Fibroblast of pulmonary artery (primary cell): ENCODE measurements around the gene KCNQ1.

Source experiments
- DNase-seq: peaks from one replicate; pipeline ENCODE4 v3.0.0-alpha.2; 2010; ENCODE audit warnings: low read depth
- H3K4me3 ChIP-seq: replicated peaks from 2 replicates; pipeline ENCODE4 v1.5.1; 2011; ENCODE audit warnings: low read depth, mild to moderate bottlenecking, control low read depth, low read length, moderate library complexity
- TF ChIP-seq, protein P1 (sequence below): IDR thresholded peaks from 2 replicates; pipeline ENCODE4 v1.5.1; 2011; ENCODE audit warnings: mild to moderate bottlenecking, control low read depth, low read length, inconsistent platforms; ENCODE audit errors: missing control alignments

The KCNQ1 gene

DNA sequence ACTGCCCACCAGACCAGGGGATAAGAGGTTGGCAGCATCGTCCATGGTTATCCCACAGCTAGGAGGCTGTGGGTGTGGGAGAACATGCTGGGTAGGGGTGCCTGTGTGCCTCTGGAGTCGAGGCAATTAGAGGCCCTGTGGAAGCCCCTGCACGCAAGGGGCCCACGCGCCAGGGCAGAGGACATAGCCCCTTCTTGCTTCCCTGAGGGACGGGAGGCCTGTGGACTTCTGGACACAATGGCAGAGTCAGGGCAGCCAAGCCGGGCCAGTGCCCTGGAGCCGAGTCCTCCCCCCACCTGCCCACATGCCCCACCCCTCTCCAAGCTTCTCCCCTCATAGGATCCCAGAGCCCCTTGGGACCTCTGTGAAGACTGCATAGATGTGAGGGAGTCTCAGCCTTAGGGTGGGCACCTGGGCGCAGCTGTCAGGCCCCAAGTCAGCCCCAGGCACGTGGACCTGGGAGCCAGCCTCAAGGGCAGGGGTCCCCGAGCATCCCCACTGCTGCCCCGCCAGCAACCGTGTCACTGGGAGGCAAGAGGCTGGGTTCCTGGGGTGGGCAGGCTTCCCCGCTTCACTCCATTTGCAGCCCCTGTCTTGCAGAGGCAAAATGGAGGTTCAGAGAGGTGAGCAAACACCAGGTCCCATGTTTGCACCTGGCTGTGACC is 388.4 kb downstream of the KCNQ1 start:
- TF ChIP-seq, protein P1, sequence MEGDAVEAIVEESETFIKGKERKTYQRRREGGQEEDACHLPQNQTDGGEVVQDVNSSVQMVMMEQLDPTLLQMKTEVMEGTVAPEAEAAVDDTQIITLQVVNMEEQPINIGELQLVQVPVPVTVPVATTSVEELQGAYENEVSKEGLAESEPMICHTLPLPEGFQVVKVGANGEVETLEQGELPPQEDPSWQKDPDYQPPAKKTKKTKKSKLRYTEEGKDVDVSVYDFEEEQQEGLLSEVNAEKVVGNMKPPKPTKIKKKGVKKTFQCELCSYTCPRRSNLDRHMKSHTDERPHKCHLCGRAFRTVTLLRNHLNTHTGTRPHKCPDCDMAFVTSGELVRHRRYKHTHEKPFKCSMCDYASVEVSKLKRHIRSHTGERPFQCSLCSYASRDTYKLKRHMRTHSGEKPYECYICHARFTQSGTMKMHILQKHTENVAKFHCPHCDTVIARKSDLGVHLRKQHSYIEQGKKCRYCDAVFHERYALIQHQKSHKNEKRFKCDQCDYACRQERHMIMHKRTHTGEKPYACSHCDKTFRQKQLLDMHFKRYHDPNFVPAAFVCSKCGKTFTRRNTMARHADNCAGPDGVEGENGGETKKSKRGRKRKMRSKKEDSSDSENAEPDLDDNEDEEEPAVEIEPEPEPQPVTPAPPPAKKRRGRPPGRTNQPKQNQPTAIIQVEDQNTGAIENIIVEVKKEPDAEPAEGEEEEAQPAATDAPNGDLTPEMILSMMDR = no peak
- DNase-seq = no peak
- no peak overlapping the region for H3K4me3 ChIP-seq

DNA sequence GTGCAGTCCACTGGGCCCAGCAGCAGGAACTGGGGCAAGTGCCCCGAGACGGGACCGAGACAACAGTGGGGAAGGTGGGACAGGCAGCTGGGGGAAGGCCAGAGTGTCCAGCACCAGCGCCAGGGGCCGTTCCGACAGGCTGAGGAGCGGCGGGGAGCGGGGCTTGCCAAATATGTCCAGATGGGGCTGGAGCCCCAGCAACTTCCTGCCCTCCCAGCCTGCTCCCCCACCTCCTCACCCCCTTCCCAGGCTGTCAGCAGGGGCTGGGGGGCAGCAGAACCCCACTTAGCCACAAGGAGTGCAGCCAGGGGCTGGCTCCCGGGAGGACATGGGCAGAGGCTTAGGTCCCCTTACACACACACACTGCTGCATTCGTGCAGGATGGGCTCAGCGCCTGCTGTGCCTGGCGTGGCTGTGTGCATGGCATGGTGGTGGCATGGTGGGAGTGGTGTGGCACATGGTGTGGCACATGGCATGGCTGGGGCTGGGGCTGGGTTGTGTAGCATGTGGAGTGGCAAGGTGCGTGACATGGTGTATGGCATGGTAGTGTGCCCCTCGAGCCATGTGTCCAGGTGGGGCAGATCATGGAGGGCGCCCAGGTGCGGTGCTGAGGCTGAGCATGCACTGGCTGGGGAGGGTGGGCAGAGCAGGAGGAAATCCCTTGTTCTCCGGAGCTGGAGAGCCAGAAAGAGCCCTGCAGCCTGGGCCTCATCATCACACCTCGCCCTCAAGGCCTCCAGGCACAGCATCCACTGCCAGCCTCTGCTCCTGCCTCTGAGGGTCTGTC is 389.1 kb downstream of the KCNQ1 start:
- TF ChIP-seq, protein P1 = no peak
- DNase-seq = no peak
- no peak overlapping the region for H3K4me3 ChIP-seq

DNA sequence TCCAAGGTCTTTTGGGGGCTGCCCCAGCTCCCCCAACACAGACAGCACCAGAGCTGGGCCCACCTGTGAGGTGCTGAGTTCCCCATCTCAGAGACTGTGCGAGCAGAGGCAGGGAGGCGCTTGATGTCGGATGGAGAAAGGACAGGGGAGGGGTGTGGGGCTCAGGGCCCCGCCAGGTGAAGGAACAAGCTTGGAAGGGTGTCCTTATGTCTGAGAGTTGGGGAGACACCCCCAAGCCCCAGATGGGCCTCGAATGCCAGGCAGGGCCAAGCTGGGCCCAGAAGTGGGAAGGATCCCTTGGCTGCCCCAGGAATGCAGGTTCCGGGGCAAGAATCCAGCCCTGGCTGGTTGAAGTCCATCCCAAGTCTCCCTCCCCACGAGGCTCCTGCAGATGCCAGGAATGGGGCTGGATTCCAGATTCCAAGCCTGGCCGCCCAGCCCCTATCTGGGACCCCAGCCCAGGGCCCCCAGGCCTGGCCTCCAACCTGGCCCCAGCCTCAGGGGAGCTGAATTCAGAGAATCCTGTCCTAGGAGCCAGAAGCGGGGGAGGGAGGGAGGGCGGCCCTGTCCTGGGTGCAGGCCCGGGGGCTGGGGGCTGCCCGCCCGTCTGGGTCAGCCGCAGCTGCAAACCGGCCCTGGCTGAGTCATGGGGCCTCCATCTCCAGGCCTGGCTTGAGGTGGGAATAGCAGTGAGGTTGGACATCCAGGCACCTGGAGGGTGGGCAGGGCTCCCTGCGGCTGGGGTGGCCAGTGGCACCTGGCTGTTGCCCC is 389.9 kb downstream of the KCNQ1 start:
- no peak overlapping the region for H3K4me3 ChIP-seq
- TF ChIP-seq, protein P1 = no peak
- DNase-seq = no peak

DNA sequence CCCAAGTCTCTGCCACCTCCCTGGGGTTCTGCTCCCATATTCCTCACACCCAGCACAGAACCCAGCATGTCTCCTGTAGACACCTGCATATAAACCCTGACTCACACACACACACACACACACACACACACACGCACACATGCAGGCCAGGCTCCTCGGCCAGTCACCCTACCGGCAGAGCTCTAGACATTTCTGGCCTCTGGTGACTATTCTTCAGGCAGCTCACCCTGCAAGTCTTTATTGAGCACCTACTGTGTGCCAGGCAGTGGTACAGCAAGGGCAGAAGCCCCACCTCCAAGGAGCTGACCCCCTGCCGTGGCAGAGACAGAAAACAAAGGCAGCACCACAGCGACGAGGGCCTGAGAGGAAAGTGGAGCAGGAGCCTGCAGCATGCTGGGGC is 390.5 kb downstream of the KCNQ1 start:
- TF ChIP-seq, protein P1 = no peak

DNA sequence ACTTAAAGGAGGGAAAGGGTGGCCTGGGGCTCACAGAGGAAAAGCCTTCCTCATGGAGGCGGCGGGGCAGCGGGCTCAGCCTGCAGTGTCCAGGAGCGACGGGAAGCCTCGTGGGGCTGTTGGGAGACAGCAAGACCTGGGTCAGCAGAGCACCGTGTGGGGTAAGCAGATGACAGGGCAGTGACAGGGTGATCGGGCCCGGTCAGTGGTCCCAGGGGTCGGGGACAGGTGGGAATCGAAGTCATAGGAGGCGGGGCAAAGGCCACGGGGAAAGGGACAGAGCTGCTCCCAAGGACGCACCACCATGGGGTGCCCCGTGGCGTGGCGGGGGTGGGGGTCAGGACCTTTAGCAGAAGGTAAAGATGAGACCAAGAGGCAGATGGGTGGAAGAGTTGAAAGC is 390.9 kb downstream of the KCNQ1 start:
- no peak overlapping the region for H3K4me3 ChIP-seq
- TF ChIP-seq, protein P1 = no peak
- DNase-seq = no peak

More for the DNA sequence above, 390.5 kb downstream of the KCNQ1 start:
- no peak overlapping the region for H3K4me3 ChIP-seq
- peak; percentile 9 for DNase-seq

DNA sequence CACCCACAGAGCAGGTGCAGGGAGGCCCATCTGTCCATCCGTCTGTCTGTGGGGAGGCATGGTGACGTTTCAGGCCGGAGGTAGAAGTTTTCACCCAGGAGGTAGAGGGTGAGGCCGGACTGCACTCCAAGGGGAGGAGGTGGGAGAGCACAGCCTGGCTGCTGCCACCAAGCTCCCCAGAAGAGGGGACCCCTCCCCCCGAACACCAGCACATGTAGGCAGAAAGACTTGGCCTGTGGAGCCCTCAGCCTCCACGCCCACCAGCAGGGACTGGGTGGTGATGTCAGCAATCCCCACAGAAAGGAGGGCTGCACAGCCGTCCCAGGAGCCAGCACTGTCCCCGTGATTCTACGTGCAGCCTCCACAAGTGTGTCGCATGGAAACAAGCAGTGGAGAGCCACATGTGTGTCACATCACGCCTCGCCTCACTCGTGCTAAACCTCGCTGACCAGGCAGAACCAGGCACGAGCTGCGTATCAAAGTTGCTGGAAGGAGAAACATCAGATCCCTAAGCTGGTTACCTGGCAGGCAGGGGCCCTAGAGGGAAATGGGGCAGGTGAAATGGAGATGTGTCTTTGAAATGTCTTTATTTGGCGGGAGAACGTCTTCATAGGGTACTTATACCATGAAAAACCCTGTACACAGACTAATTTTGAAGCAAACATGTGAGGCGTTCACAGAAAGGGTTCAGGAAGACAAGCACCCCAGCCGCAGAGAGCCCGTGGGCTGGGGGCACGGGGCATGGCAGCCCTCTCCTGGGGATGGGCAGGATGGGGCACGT is 391.7 kb downstream of the KCNQ1 start:
- H3K4me3 ChIP-seq = no peak overlapping the region
- no peak for DNase-seq
- TF ChIP-seq, protein P1 = no peak
